Suprapubic skin (tissue), 4 donors: Measurements from ENCODE around the gene MRPS10. TPM values are rescaled to one million over a fixed set of nuclear protein-coding genes. Genes with fewer than 3 reads are reported as not detected.

Source experiments
- DNase-seq, 2 donors: peaks; one replicate each; pipeline ENCODE4 v3.0.0-alpha.2; 2019; ENCODE audit warnings: low spot score in 2 of 2
- H3K27ac ChIP-seq: fragments of 200-600 bp; sonication (generic); one replicate; pipeline ENCODE4 v1.5.1; 2019
- H3K27me3 ChIP-seq: fragments of 200-600 bp; sonication (generic); one replicate; pipeline ENCODE4 v1.5.1; 2019
- H3K36me3 ChIP-seq: fragments of 200-600 bp; sonication (generic); one replicate; pipeline ENCODE4 v1.5.1; 2019
- H3K4me1 ChIP-seq: fragments of 200-600 bp; sonication (generic); one replicate; pipeline ENCODE4 v1.5.1; 2019
- H3K4me3 ChIP-seq: fragments of 200-600 bp; sonication (generic); one replicate; pipeline ENCODE4 v1.5.1; 2019; ENCODE audit warnings: mild to moderate bottlenecking
- H3K9me3 ChIP-seq: fragments of 200-600 bp; sonication (generic); one replicate; pipeline ENCODE4 v1.5.1; 2019
- CTCF ChIP-seq, 2 donors: fragments of 200-600 bp in 1 of 2; fragments of 450-650 bp in 1 of 2; sonication (generic) in 1 of 2; IDR thresholded peaks; one replicate each; pipeline ENCODE4 v1.5.1; 2016 to 2019; ENCODE audit warnings: antibody characterized with exemption in 2 of 2, mild to moderate bottlenecking in 1 of 2, moderate library complexity in 1 of 2
- EP300 ChIP-seq: sonication (generic); formaldehyde crosslinking; IDR thresholded peaks from one replicate; pipeline ENCODE4 v1.6.1; 2017; ENCODE audit warnings: antibody characterized with exemption
- POLR2A ChIP-seq, 2 donors: fragments of 450-650 bp; IDR thresholded peaks; one replicate each; pipeline ENCODE4 v1.6.1; 2017; ENCODE audit warnings: antibody characterized with exemption in 2 of 2, mild to moderate bottlenecking in 2 of 2, moderate library complexity in 2 of 2
- POLR2AphosphoS5 ChIP-seq, 3 donors: sonication (generic); formaldehyde crosslinking; IDR thresholded peaks; one replicate each; pipeline ENCODE4 v1.6.1; 2017; ENCODE audit warnings: antibody characterized with exemption in 3 of 3
- WGBS: methylation state at CpG from one replicate; pipeline ENCODE4 v1.1.5; 2018; 5-methylcytosine and 5-hydroxymethylcytosine counted together
- total RNA-seq, 4 donors: library from RNA; depleted of rRNA; stranded (reverse); fragments of >200 nt; gene quantifications; one replicate each; pipeline ENCODE4 v1.1.0, GENCODE V29; 2016

Gene MRPS10
- total RNA-seq, 4 donors from 2014 or later: 17.7 to 20.8 (median 20.3) TPM

- no peaks in the 10 kb centered on the region for H3K27me3 ChIP-seq
- peak; percentile 93 to 95 for TF ChIP-seq CTCF (IDR thresholded peaks at IDR 0.05)
- no peak for TF ChIP-seq EP300
- H3K36me3 ChIP-seq: no peaks in the 10 kb centered on the region
- WGBS: 16% methylated on average over 7 of the region's 8 CpGs
- DNase-seq: no peak
- peaks cover 2% of the 10 kb centered on the region for H3K4me1 ChIP-seq
- H3K9me3 ChIP-seq: no peaks in the 10 kb centered on the region
- no peak overlapping the region for H3K4me3 ChIP-seq
- no peak overlapping the region for H3K27ac ChIP-seq
These were observed 51.1 kb downstream of the MRPS10 start for GRCh38 chr6:42166444-42167141.

GRCh38 chr6:42165016-42165415 is 52.6 kb downstream of the MRPS10 start:
- H3K4me3 ChIP-seq: no peak overlapping the region
- H3K27me3 ChIP-seq: no peaks in the 10 kb centered on the region
- peaks cover 9% of the 10 kb centered on the region for H3K4me1 ChIP-seq
- no peak for DNase-seq
- 73% methylated on average over 9 of the region's 9 CpGs for WGBS
- H3K9me3 ChIP-seq: no peaks in the 10 kb centered on the region
- H3K27ac ChIP-seq: no peak overlapping the region
- TF ChIP-seq POLR2A (IDR thresholded peaks at IDR 0.05): no peak
- TF ChIP-seq POLR2AphosphoS5 (IDR thresholded peaks at IDR 0.05): no peak
- no peak for TF ChIP-seq EP300
- TF ChIP-seq CTCF (IDR thresholded peaks at IDR 0.05): no peak
- no peaks in the 10 kb centered on the region for H3K36me3 ChIP-seq

DNA sequence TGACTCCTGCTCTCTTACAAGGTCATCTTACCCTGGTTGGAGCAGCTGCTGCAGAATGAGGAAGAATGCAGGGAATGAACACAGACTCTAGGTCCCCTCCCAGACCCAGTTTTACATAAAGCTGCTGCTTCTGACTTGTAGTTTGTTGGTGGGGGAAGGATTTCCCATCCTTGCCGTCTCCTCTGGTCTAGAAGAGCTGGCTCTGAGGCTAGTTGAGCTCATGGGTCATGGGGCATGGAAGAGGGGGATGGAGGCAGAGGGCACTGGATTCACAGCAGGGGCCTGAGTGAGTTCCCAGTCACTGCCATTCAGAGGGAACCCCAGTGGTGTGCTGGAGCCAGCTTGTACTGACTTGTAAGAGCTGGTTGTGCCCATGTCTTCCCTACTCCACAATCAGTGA is 53.7 kb downstream of the MRPS10 start:
- Histone ChIP-seq H3K36me3 (no peaks in the 10 kb centered on the region), H3K4me3 (no peak overlapping the region), H3K27me3 (no peaks in the 10 kb centered on the region), H3K4me1 (peaks cover 17% of the 10 kb centered on the region), H3K9me3 (no peaks in the 10 kb centered on the region), H3K27ac (no peak overlapping the region)
- 0% methylated on average over 1 of the region's 1 CpG for WGBS
- TF ChIP-seq EP300 (no peak), POLR2AphosphoS5 (IDR thresholded peaks at IDR 0.05) (no peak), POLR2A (IDR thresholded peaks at IDR 0.05) (no peak), CTCF (IDR thresholded peaks at IDR 0.05) (no peak)
- DNase-seq: no peak

GRCh38 chr6:42162812-42163211 is 54.8 kb downstream of the MRPS10 start:
- DNase-seq: no peak
- no peak overlapping the region for H3K27ac ChIP-seq

GRCh38 chr6:42162384-42162783 is 55.3 kb downstream of the MRPS10 start:
- 75% methylated on average over 7 of the region's 7 CpGs for WGBS
- TF ChIP-seq CTCF (IDR thresholded peaks at IDR 0.05): no peak
- TF ChIP-seq EP300: no peak
- no peak for TF ChIP-seq POLR2A (IDR thresholded peaks at IDR 0.05)
- TF ChIP-seq POLR2AphosphoS5 (IDR thresholded peaks at IDR 0.05): no peak
- Histone ChIP-seq H3K27ac (no peak overlapping the region), H3K9me3 (no peaks in the 10 kb centered on the region), H3K27me3 (no peaks in the 10 kb centered on the region), H3K4me3 (no peak overlapping the region), H3K36me3 (no peaks in the 10 kb centered on the region), H3K4me1 (peaks cover 33% of the 10 kb centered on the region)
- DNase-seq: no peak

More at GRCh38 chr6:42162812-42163211, 54.8 kb downstream of the MRPS10 start:
- no peak for TF ChIP-seq POLR2AphosphoS5 (IDR thresholded peaks at IDR 0.05)
- H3K9me3 ChIP-seq: no peaks in the 10 kb centered on the region
- 92% methylated on average over 10 of the region's 13 CpGs for WGBS
- H3K4me3 ChIP-seq: no peak overlapping the region
- H3K36me3 ChIP-seq: no peaks in the 10 kb centered on the region
- peaks cover 29% of the 10 kb centered on the region for H3K4me1 ChIP-seq
- H3K27me3 ChIP-seq: no peaks in the 10 kb centered on the region
